Hepatocyte (in vitro differentiated cells): ENCODE measurements around the gene SUCLG2.

Experiments used
- EZH2 ChIP-seq: fragments of 200-600 bp; sonication (generic); IDR thresholded peaks from 2 replicates; pipeline ENCODE4 v1.6.1; 2016; ENCODE audit warnings: antibody characterized with exemption, mild to moderate bottlenecking, borderline replicate concordance
- EZH2phosphoT487 ChIP-seq: fragments of 200-600 bp; sonication (generic); IDR thresholded peaks from one replicate; pipeline ENCODE4 v1.6.1; 2018; ENCODE audit warnings: antibody characterized with exemption, mild to moderate bottlenecking, low read depth, moderate library complexity; ENCODE audit not compliant: unreplicated experiment, severe bottlenecking
- TF ChIP-seq, protein P1 (sequence below): fragments of 200-600 bp; sonication (generic); IDR thresholded peaks from 2 replicates; pipeline ENCODE4 v1.5.1; 2016; ENCODE audit warnings: antibody characterized with exemption, mild to moderate bottlenecking; ENCODE audit not compliant: poor library complexity

DNA sequence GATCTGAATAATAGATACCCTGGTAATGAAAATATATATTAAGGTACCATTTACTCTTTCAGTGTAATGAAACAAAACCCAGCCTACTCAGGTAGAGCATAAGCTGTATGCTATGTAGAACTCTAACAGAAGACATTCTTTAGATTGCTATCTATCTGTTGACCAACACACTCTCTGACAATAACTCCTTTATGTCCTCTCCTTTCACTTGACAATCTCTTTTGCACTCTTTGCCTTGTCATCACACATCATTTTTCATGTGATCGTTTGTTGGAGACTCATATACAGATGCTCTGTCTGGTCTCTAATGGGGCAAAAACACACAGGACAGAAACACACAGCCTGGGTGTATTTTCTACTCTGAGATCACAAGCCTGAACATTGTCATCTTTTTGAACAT lies 35.4 kb upstream of the SUCLG2 start:
- TF ChIP-seq EZH2phosphoT487 (no peak), EZH2 (no peak)
- TF ChIP-seq, protein P1, sequence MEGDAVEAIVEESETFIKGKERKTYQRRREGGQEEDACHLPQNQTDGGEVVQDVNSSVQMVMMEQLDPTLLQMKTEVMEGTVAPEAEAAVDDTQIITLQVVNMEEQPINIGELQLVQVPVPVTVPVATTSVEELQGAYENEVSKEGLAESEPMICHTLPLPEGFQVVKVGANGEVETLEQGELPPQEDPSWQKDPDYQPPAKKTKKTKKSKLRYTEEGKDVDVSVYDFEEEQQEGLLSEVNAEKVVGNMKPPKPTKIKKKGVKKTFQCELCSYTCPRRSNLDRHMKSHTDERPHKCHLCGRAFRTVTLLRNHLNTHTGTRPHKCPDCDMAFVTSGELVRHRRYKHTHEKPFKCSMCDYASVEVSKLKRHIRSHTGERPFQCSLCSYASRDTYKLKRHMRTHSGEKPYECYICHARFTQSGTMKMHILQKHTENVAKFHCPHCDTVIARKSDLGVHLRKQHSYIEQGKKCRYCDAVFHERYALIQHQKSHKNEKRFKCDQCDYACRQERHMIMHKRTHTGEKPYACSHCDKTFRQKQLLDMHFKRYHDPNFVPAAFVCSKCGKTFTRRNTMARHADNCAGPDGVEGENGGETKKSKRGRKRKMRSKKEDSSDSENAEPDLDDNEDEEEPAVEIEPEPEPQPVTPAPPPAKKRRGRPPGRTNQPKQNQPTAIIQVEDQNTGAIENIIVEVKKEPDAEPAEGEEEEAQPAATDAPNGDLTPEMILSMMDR, result no peak
